ENCODE measurements around the gene KRTAP4-3. TPM values are rescaled to one million over a fixed set of nuclear protein-coding genes. Genes with fewer than 3 reads are reported as not detected.
"Not testable (repeated sequence)": the region's sequence is repeated elsewhere in the genome, so short reads cannot be mapped to it uniquely, and the experiment has no call there.

KRTAP4-3 gene
- total RNA-seq, 4 donors from 2014 or later: not detected

GRCh38 chr17:41118721-41119120 is 49.3 kb downstream of the KRTAP4-3 start:
- no peak for ATAC-seq
- WGBS, 2 donors (ENCODE audit: low coverage in 1 of 2): 67 to 90% methylated on average over 1 to 4 of the region's 4 CpGs

GRCh38 chr17:41117846-41118386 is 50.1 kb downstream of the KRTAP4-3 start, which contains the start of gene KRTAP4-11:
Gene KRTAP4-11 (minus strand): TSS chr17:41118373. CDS start chr17:41118315, 58 bp downstream.
- H3K36me3 ChIP-seq, ATAC-seq, H3K9me3 ChIP-seq, H3K4me3 ChIP-seq, H3K27ac ChIP-seq, H3K4me1 ChIP-seq: not testable (repeated sequence)
- peaks cover 31% of the 10 kb centered on the region for H3K27me3 ChIP-seq
- WGBS, 2 donors (ENCODE audit: low coverage in 1 of 2): 20 to 91% methylated on average over 2 to 4 of the region's 10 CpGs

More at GRCh38 chr17:41118721-41119120, 49.3 kb downstream of the KRTAP4-3 start:
- Histone ChIP-seq H3K4me3 (no peak overlapping the region), H3K4me1 (no peaks in the 10 kb centered on the region), H3K27me3 (peaks cover 38% of the 10 kb centered on the region), H3K36me3 (no peaks in the 10 kb centered on the region), H3K9me3 (no peaks in the 10 kb centered on the region), H3K27ac (no peak overlapping the region)
- TF ChIP-seq EP300 (IDR thresholded peaks at IDR 0.05) (no peak), POLR2AphosphoS5 (IDR thresholded peaks at IDR 0.05) (no peak), POLR2A (IDR thresholded peaks at IDR 0.05) (no peak), CTCF (IDR thresholded peaks at IDR 0.05) (no peak)

Small RNAs within 50 kb of the gene (small RNA-seq; reads per million reads assigned to genes)
- gene KRTAP4-17P: 0 reads per million in 4 donors

Other genes starting within 250 kb of the KRTAP4-3 start
- gene KRT23, start 230.6 kb downstream of the KRTAP4-3 start, total RNA-seq: 1 to 10 TPM in 1 of 4 donors, not detected in 3; 6.1 TPM
- not detected for gene KRT39, start 201.3 kb downstream of the KRTAP4-3 start, total RNA-seq
- not detected for gene KRT40, start 183.9 kb downstream of the KRTAP4-3 start, total RNA-seq
- not detected for gene KRTAP3-3, start 174.1 kb downstream of the KRTAP4-3 start, total RNA-seq
- not detected for gene KRTAP3-2, start 168.3 kb downstream of the KRTAP4-3 start, total RNA-seq
- gene KRTAP3-1, start 159.1 kb downstream of the KRTAP4-3 start, total RNA-seq: not detected
- gene KRTAP1-5, start 141.0 kb downstream of the KRTAP4-3 start, total RNA-seq: not detected
- gene KRTAP1-4, start 138.0 kb downstream of the KRTAP4-3 start, total RNA-seq: not detected
- gene KRTAP1-3, start 133.3 kb downstream of the KRTAP4-3 start, total RNA-seq: not detected
- gene KRTAP1-1, start 126.8 kb downstream of the KRTAP4-3 start, total RNA-seq: not detected
- gene KRTAP2-1, start 120.9 kb downstream of the KRTAP4-3 start, total RNA-seq: not detected
- gene KRTAP2-2, start 113.0 kb downstream of the KRTAP4-3 start, total RNA-seq: not detected
- gene KRTAP2-3, start 108.1 kb downstream of the KRTAP4-3 start, total RNA-seq: not detected
- gene KRTAP2-4, start 102.3 kb downstream of the KRTAP4-3 start, total RNA-seq: not detected
- gene KRTAP4-7, start 84.1 kb downstream of the KRTAP4-3 start, total RNA-seq: not detected
- gene KRTAP4-8, start 70.1 kb downstream of the KRTAP4-3 start, total RNA-seq: not detected
- not detected for gene KRTAP4-16, start 66.0 kb downstream of the KRTAP4-3 start, total RNA-seq
- not detected for gene KRTAP4-9, start 62.8 kb downstream of the KRTAP4-3 start, total RNA-seq
- not detected for gene KRTAP4-11, start 49.8 kb downstream of the KRTAP4-3 start, total RNA-seq
- gene KRTAP4-12, start 44.0 kb downstream of the KRTAP4-3 start, total RNA-seq: not detected
- gene KRTAP4-6, start 27.7 kb downstream of the KRTAP4-3 start, total RNA-seq: not detected
- not detected for gene KRTAP4-5, start 18.4 kb downstream of the KRTAP4-3 start, total RNA-seq
- gene KRTAP4-4, start 7.5 kb downstream of the KRTAP4-3 start, total RNA-seq: not detected
- gene KRTAP4-2, start 10.0 kb upstream of the KRTAP4-3 start, total RNA-seq: not detected
- not detected for gene KRTAP4-1, start 16.7 kb upstream of the KRTAP4-3 start, total RNA-seq
- gene KRTAP9-1, start 21.7 kb upstream of the KRTAP4-3 start, total RNA-seq: not detected
- not detected for gene KRTAP9-2, start 58.4 kb upstream of the KRTAP4-3 start, total RNA-seq
- not detected for gene KRTAP9-3, start 64.2 kb upstream of the KRTAP4-3 start, total RNA-seq
- gene KRTAP9-8, start 69.8 kb upstream of the KRTAP4-3 start, total RNA-seq: not detected
- not detected for gene KRTAP9-4, start 81.5 kb upstream of the KRTAP4-3 start, total RNA-seq
- gene KRTAP9-9, start 87.2 kb upstream of the KRTAP4-3 start, total RNA-seq: not detected
- gene KRTAP9-6, start 97.2 kb upstream of the KRTAP4-3 start, total RNA-seq: not detected
- under 1 TPM in 1 of 4 donors, not detected in 3; 0.66 TPM for gene KRTAP9-7, start 107.5 kb upstream of the KRTAP4-3 start, total RNA-seq
- not detected for gene KRTAP29-1, start 134.6 kb upstream of the KRTAP4-3 start, total RNA-seq
- not detected for gene KRTAP16-1, start 141.1 kb upstream of the KRTAP4-3 start, total RNA-seq
- not detected for gene KRTAP17-1, start 147.5 kb upstream of the KRTAP4-3 start, total RNA-seq
- gene KRT33A, start 182.6 kb upstream of the KRTAP4-3 start, total RNA-seq: not detected
- not detected for gene KRT33B, start 201.6 kb upstream of the KRTAP4-3 start, total RNA-seq
- under 1 TPM in 1 of 4 donors, not detected in 3; 0.27 TPM for gene KRT34, start 214.1 kb upstream of the KRTAP4-3 start, total RNA-seq
- not detected for gene KRT31, start 229.4 kb upstream of the KRTAP4-3 start, total RNA-seq

All from gastroesophageal sphincter (tissue), 4 donors.